Loucy (cell line): ENCODE measurements around the gene MPDZ.

Source experiments
- H2AFZ ChIP-seq: fragments of 200-600 bp; sonication (generic); 2 replicates; pipeline ENCODE4 v1.6.0; 2016; ENCODE audit warnings: antibody characterized with exemption, mild to moderate bottlenecking, low read length, moderate library complexity
- H3F3A ChIP-seq: fragments of 200-600 bp; 2 replicates; pipeline ENCODE4 v1.6.0; 2016; ENCODE audit warnings: antibody characterized with exemption, low read depth, mild to moderate bottlenecking
- H3K27me3 ChIP-seq: fragments of 200-600 bp; sonication (generic); 2 replicates; pipeline ENCODE4 v1.6.1; 2014; ENCODE audit warnings: low read length, mild to moderate bottlenecking; ENCODE audit not compliant: insufficient read depth, poor library complexity, severe bottlenecking
- H3K36me3 ChIP-seq: fragments of 200-600 bp; sonication (generic); 2 replicates; pipeline ENCODE4 v1.6.1; 2016; ENCODE audit warnings: low read length; ENCODE audit not compliant: insufficient read depth
- H3K4me1 ChIP-seq: fragments of 200-600 bp; sonication (generic); 2 replicates; pipeline ENCODE4 v1.5.1; 2014; ENCODE audit warnings: low read length, mild to moderate bottlenecking; ENCODE audit not compliant: insufficient read depth, poor library complexity, severe bottlenecking
- H3K4me2 ChIP-seq: fragments of 200-600 bp; sonication (generic); 2 replicates; pipeline ENCODE4 v1.6.0; 2014; ENCODE audit warnings: antibody characterized with exemption, low read length, low read depth, mild to moderate bottlenecking; ENCODE audit not compliant: poor library complexity, severe bottlenecking
- H3K4me3 ChIP-seq: fragments of 200-600 bp; sonication (generic); 2 replicates; pipeline ENCODE4 v1.5.1; 2014; ENCODE audit warnings: low read length, mild to moderate bottlenecking, mixed read lengths; ENCODE audit not compliant: poor library complexity, severe bottlenecking
- H3K79me2 ChIP-seq: fragments of 200-600 bp; sonication (generic); 2 replicates; pipeline ENCODE4 v1.6.1; 2014; ENCODE audit warnings: low read length; ENCODE audit not compliant: insufficient read depth
- H3K9ac ChIP-seq: fragments of 200-600 bp; sonication (generic); 2 replicates; pipeline ENCODE4 v1.6.0; 2014; ENCODE audit warnings: mild to moderate bottlenecking, low read depth, low read length, moderate library complexity; ENCODE audit not compliant: poor library complexity, severe bottlenecking
- H3K9me2 ChIP-seq: fragments of 200-600 bp; sonication (generic); replicated peaks from 2 replicates; pipeline ENCODE4 v1.6.1; 2016; ENCODE audit warnings: low read depth, low read length, mixed read lengths
- H3K9me3 ChIP-seq: fragments of 200-600 bp; sonication (generic); 2 replicates; pipeline ENCODE4 v1.6.1; 2014; ENCODE audit warnings: mild to moderate bottlenecking, antibody characterized with exemption, low read length, low read depth; ENCODE audit not compliant: insufficient read depth
- H4K20me1 ChIP-seq: fragments of 200-600 bp; sonication (generic); 2 replicates; pipeline ENCODE4 v1.6.0; 2014; ENCODE audit warnings: antibody characterized with exemption, low read length, mild to moderate bottlenecking; ENCODE audit not compliant: insufficient read depth, poor library complexity, severe bottlenecking
- EZH2phosphoT487 ChIP-seq: fragments of 200-600 bp; IDR thresholded peaks from 2 replicates; pipeline ENCODE4 v1.6.1; 2018; ENCODE audit warnings: antibody characterized with exemption, mild to moderate bottlenecking, moderate library complexity, borderline replicate concordance
- TF ChIP-seq, protein P1 (sequence below): fragments of 200-600 bp; sonication (generic); conservative IDR thresholded peaks from 2 replicates; pipeline ENCODE4 v1.5.1; 2014; ENCODE audit warnings: mild to moderate bottlenecking, antibody characterized with exemption, low read length

Gene MPDZ

DNA sequence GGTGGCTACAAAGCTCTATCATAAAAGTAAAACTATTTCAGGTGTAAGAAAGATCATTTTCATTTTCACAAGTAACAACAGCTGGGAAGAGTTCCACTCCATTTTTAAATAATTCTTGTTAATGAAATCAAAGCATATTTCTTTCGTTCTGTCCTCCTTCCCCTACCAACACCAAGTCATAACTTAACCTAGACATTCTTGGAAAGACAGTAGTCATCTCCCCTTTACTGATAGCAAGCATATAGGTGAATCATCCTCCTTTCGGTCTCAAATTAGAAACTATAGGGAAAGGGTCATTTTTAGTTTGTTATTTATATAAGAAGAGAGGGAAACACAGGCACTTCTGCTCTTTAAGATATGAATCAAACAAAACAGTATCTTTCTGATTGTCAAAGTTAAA is 38.2 kb downstream of the MPDZ start:
- Histone ChIP-seq H4K20me1 (no peaks in the 10 kb centered on the region), H3K4me2 (no peak overlapping the region), H3K36me3 (no peaks in the 10 kb centered on the region), H3K9ac (no peak overlapping the region), H3K4me1 (no peaks in the 10 kb centered on the region), H2AFZ (no peak overlapping the region), H3K9me3 (no peaks in the 10 kb centered on the region), H3K27me3 (no peaks in the 10 kb centered on the region), H3K4me3 (no peak overlapping the region), H3K79me2 (no peaks in the 10 kb centered on the region), H3K9me2 (no peaks in the 10 kb centered on the region), H3F3A (no peaks in the 10 kb centered on the region)
- TF ChIP-seq, protein P1, sequence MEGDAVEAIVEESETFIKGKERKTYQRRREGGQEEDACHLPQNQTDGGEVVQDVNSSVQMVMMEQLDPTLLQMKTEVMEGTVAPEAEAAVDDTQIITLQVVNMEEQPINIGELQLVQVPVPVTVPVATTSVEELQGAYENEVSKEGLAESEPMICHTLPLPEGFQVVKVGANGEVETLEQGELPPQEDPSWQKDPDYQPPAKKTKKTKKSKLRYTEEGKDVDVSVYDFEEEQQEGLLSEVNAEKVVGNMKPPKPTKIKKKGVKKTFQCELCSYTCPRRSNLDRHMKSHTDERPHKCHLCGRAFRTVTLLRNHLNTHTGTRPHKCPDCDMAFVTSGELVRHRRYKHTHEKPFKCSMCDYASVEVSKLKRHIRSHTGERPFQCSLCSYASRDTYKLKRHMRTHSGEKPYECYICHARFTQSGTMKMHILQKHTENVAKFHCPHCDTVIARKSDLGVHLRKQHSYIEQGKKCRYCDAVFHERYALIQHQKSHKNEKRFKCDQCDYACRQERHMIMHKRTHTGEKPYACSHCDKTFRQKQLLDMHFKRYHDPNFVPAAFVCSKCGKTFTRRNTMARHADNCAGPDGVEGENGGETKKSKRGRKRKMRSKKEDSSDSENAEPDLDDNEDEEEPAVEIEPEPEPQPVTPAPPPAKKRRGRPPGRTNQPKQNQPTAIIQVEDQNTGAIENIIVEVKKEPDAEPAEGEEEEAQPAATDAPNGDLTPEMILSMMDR, result no peak
- no peak for TF ChIP-seq EZH2phosphoT487

DNA sequence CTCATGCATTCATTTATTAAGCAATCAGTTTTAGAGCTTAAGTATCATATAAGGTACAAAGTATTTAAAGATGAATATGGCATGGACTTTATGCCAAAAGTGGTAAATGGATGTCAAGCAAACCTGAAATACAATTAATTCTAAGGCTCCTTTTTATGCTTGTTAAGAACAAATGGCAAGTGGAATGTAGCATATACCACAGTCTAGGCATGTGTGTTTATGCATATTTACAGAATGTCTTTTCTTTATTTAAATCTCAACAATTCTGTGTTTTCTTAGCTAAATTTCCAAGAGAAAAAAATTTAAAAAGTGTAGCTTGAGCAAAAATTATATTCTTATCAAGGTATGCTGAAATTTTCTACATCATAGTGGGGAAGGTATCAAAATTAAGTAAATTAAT is 39.8 kb downstream of the MPDZ start:
- H4K20me1 ChIP-seq, result no peaks in the 10 kb centered on the region
- no peaks in the 10 kb centered on the region for H3K9me2 ChIP-seq
- H2AFZ ChIP-seq, result no peak overlapping the region
- no peaks in the 10 kb centered on the region for H3K79me2 ChIP-seq
- H3K9ac ChIP-seq, result no peak overlapping the region
- H3K4me2 ChIP-seq, result no peak overlapping the region
- H3K27me3 ChIP-seq, result no peaks in the 10 kb centered on the region
- H3F3A ChIP-seq, result no peaks in the 10 kb centered on the region
- H3K4me3 ChIP-seq, result no peak overlapping the region
- H3K9me3 ChIP-seq, result no peaks in the 10 kb centered on the region
- H3K36me3 ChIP-seq, result no peaks in the 10 kb centered on the region
- TF ChIP-seq EZH2phosphoT487, result no peak
- TF ChIP-seq, protein P1, result no peak
- no peaks in the 10 kb centered on the region for H3K4me1 ChIP-seq

DNA sequence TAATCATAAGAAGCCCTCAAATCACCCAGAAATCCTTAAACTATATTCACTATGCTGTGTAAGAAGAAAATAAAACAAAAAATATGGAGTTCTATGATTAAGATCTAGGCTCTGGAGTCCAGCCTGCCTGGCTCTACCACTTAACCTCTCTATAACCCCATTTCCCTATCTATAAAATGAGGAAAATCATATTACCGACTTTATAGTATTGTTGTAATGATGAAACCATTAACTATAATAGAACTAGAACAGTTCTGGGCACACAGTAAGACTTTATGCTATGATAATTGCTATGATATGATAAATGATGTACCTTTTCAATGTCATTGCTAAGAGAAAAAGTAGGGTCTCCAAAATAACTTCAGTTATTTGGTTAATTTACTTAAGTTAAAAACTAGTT is 40.3 kb downstream of the MPDZ start:
- TF ChIP-seq, protein P1, result no peak
- no peak for TF ChIP-seq EZH2phosphoT487
- no peaks in the 10 kb centered on the region for H3F3A ChIP-seq
- no peaks in the 10 kb centered on the region for H3K9me3 ChIP-seq
- H3K4me3 ChIP-seq, result no peak overlapping the region
- H3K9me2 ChIP-seq, result no peaks in the 10 kb centered on the region
- H3K27me3 ChIP-seq, result no peaks in the 10 kb centered on the region
- no peak overlapping the region for H3K9ac ChIP-seq
- no peaks in the 10 kb centered on the region for H3K4me1 ChIP-seq
- no peaks in the 10 kb centered on the region for H3K79me2 ChIP-seq
- no peaks in the 10 kb centered on the region for H3K36me3 ChIP-seq
- H4K20me1 ChIP-seq, result no peaks in the 10 kb centered on the region
- no peak overlapping the region for H3K4me2 ChIP-seq
- H2AFZ ChIP-seq, result no peak overlapping the region
